GM12878 (cell line): ENCODE data around the gene HINT3. TPM values are rescaled to one million over a fixed set of nuclear protein-coding genes. Genes with fewer than 3 reads are reported as not detected.

Source experiments
- CTCF ChIP-seq, 3 experiments: IDR thresholded peaks in 2 of 3; conservative IDR thresholded peaks in 1 of 3; 2 replicates each; pipeline ENCODE4 v1.5.1; 2011; ENCODE audit warnings: low read depth in 3 of 3, low read length in 3 of 3, mild to moderate bottlenecking in 3 of 3, control low read depth in 2 of 3, moderate library complexity in 2 of 3, inconsistent platforms in 1 of 3, mixed read lengths in 1 of 3; ENCODE audit not compliant: control insufficient read depth in 2 of 3, insufficient read depth in 1 of 3; ENCODE audit errors: extremely low read depth in 1 of 3
- NFYB ChIP-seq: IDR thresholded peaks from 2 replicates; pipeline ENCODE4 v1.6.1; 2011; ENCODE audit warnings: low read depth, mild to moderate bottlenecking, low read length, improper control_type of control experiment, moderate library complexity; ENCODE audit not compliant: insufficient read depth
- PRDM15 ChIP-seq: fragments of 450-650 bp; formaldehyde crosslinking; IDR thresholded peaks from 2 replicates; pipeline ENCODE4 v1.4.0; 2020; ENCODE audit warnings: mild to moderate bottlenecking, moderate library complexity
- polyA plus RNA-seq, 11 experiments: library from polyadenylated mRNA; depleted of rRNA in 4 of 11; unstranded in 6 of 11; stranded (reverse) in 5 of 11; fragments of >200 nt; fragmentation: Nextera tagmentation in 4 of 11; fragmentation: Illumina TruSeq in 1 of 11; extraction: Ambion mirVana in 4 of 11; extraction: Trizol in 1 of 11; gene quantifications; 1 replicate in 1 of 11; 2 replicates in 10 of 11; pipeline versions ENCODE4 v1.2.1 to v1.2.3, GENCODE V29; 2011 to 2016; ENCODE audit warnings: inconsistent platforms in 2 of 11, missing spikeins in 2 of 11, low read depth in 1 of 11
- total RNA-seq, 4 experiments: library from RNA; depleted of rRNA in 3 of 4; stranded (reverse); fragments of >200 nt in 3 of 4; fragmentation: Illumina TruSeq in 1 of 4; extraction: Trizol in 1 of 4; gene quantifications; 2 replicates each; pipeline versions ENCODE4 v1.2.1 to v1.2.3, GENCODE V29; 2013 to 2021
- TF ChIP-seq, protein P1 (sequence below): IDR thresholded peaks from 2 replicates; pipeline ENCODE4 v1.6.1; 2011; ENCODE audit warnings: borderline replicate concordance, low read depth, mild to moderate bottlenecking, moderate library complexity, low read length; ENCODE audit not compliant: insufficient read depth, poor library complexity, severe bottlenecking

The HINT3 gene
- total and polyA plus RNA-seq, 10 of the 15 experiments (the other 5 are each of a cell fraction or from before 2014, with no cell fraction given) = 0.72 to 9.1 (median 5.4) TPM

GRCh38 chr6:125966569-125966968 lies 10.0 kb downstream of the HINT3 start (continued):
- TF ChIP-seq PRDM15 (CRISPR knock-in tag) (no peak), NFYB (no peak), CTCF (IDR thresholded peaks at IDR 0.05 in 2 of 3, conservative IDR thresholded peaks at IDR 0.05 in 1 of 3; ENCODE audit: control insufficient read depth in 2 of 3, extremely low read depth in 1 of 3, insufficient read depth in 1 of 3, low read depth in 3 of 3, low read length in 3 of 3) (no peak)
- TF ChIP-seq, protein P1, sequence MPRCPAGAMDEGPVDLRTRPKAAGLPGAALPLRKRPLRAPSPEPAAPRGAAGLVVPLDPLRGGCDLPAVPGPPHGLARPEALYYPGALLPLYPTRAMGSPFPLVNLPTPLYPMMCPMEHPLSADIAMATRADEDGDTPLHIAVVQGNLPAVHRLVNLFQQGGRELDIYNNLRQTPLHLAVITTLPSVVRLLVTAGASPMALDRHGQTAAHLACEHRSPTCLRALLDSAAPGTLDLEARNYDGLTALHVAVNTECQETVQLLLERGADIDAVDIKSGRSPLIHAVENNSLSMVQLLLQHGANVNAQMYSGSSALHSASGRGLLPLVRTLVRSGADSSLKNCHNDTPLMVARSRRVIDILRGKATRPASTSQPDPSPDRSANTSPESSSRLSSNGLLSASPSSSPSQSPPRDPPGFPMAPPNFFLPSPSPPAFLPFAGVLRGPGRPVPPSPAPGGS = no peak
